NCI-H2196 treated with DMSO at 0.1 percent for 48 hours (cell line): ENCODE results near the gene PLK3.
"Not testable (repeated sequence)": the region's sequence is repeated elsewhere in the genome, so short reads cannot be mapped to it uniquely, and the experiment has no call there.

Experiments used
- DNase-seq: peaks from one replicate; lab custom pipeline; 2025; ENCODE audit not compliant: unreplicated experiment; lab: John Stamatoyannopoulos, UW

PLK3 gene

DNA sequence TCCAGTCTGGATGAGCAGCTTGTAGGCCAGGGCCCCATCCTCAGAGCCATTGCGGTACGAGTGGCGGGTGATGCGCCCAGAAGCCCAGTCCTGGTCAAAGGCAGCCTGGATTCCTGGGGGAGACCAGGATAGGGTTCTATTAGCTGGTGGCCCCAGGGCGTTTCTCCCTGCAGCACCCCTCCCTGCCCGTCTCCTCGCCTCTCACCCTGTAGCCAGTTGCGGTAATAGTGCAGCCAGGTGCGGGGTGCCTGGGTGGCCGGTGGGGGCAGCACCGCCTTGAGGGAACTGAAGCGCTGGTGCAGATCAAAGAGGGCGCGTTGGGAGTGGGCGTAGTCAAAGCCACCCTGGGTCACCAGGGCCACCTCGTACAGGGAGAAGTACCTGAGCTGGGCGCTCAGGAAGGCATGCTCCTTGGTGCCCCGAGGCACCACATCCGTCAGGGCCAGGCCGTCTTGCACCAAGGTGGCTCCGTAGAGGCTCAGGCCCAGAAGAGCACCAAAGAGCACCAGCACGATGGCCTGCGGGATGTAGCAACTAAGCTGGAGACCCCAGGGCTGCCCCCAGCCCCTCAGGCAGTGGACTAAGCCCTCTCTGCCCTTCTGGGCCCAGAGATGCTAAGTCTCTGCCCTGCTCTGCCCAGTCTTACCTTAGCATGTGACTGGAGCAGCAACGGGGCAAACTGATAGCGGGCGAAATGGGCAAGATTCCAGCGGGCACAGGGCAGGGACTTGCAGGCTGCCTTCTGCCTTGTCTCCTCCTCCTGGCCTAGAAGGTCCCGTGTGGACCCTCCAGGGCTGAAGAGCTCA lies 27.2 kb downstream of the PLK3 start:
- no peak for DNase-seq

DNA sequence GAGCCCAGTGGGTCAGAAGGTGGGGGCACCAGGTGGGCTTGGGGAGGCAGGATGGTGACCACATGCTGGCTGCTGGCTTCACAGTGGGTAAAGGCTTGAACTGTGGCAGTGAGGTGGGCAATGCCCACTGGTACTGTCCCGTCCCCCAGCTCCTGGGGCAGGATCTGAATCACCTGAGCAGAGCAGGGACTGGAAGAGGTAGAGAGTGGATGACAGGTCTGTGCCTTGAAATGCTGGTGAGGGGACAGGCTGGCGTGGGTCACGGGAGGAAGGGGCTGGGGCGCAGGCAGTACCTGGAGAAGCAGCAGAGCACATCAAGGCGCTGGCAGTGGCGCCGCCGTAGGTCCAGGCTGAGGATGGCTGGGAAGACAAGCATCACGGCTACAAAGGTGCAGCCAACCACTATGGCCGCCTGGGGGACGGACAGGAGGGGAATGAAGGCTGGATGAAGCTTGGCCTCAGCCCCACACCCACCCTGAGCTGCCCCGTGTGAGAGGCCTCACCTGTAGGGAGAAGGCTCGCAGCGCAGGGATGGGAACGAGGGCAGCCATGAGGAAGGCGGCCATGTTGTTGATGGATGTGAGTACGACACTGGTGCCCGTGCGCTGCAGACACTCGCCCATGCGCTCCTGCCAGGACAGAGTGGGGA lies 27.9 kb downstream of the PLK3 start:
- DNase-seq, result no peak

DNA sequence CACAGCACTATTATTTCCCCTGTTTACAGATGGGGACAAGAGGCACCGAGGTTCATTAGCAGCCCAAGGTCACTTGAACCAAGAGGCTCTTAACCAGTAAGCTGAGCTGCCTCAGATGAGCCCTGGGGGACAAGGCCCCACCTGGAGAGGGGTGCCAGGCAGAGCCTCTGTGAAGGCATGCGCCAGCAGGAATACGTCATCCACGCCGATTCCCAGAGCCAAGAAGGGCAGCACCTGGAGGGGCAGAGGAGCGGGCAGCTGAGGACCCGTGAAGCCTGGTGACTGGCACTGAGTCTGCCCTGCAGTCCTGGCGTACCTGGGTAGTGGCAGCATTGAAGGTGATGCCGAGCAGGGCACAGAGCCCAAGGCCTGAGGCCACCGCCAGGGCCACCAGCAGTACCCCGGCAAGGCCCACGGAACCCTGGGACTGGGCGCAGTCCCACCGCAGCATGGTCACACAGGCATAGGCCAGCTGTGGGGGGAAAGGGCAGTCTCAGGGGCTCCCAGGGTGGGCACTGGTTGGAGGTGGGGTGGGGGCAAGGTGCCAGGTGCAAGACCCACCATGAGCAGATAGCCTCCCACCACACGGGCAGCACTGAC lies 28.8 kb downstream of the PLK3 start:
- no peak for DNase-seq

- DNase-seq, result no peak
Observed at GRCh38 chr1:44829506-44830384, 29.6 kb downstream of the PLK3 start.

- DNase-seq, result no peak
Observed at GRCh38 chr1:44830900-44831304, 30.7 kb downstream of the PLK3 start.

- DNase-seq, result no peak
Observed at GRCh38 chr1:44831516-44831915, 31.3 kb downstream of the PLK3 start.

DNA sequence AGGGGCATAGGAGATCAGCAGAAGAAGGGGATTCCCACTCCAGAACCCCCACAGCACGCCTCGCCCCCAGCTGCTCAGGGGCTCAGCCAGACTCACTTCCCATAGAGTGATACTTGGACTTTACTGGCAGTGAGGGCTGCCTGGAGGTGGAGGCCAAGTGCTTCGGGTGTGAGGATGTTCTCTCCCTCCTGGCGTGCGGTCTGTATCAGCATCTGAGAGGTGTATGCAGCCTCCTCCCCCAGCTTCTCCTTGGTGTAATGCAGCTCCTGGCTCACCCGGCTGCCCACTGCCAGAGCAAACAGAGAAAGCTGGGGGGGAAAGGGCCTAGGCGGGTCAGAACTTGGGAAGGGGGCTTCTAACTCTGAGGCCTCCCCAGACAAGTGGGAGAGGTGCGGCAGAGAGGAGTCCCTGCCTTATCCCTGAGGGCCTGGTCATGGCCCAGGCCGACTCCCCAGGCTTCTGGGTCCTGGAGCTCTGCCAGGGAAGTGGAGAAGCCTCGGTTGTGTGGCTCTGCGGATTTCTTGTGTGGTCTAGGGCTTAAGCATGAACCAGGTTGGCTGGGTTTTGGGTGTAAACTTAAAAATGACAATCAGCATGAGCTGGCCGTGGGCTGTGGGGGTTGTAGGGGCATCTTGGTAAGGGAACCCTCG lies 32.0 kb downstream of the PLK3 start:
- DNase-seq, result no peak

GRCh38 chr1:44834328-44834727 lies 34.2 kb downstream of the PLK3 start:
- no peak for DNase-seq

DNA sequence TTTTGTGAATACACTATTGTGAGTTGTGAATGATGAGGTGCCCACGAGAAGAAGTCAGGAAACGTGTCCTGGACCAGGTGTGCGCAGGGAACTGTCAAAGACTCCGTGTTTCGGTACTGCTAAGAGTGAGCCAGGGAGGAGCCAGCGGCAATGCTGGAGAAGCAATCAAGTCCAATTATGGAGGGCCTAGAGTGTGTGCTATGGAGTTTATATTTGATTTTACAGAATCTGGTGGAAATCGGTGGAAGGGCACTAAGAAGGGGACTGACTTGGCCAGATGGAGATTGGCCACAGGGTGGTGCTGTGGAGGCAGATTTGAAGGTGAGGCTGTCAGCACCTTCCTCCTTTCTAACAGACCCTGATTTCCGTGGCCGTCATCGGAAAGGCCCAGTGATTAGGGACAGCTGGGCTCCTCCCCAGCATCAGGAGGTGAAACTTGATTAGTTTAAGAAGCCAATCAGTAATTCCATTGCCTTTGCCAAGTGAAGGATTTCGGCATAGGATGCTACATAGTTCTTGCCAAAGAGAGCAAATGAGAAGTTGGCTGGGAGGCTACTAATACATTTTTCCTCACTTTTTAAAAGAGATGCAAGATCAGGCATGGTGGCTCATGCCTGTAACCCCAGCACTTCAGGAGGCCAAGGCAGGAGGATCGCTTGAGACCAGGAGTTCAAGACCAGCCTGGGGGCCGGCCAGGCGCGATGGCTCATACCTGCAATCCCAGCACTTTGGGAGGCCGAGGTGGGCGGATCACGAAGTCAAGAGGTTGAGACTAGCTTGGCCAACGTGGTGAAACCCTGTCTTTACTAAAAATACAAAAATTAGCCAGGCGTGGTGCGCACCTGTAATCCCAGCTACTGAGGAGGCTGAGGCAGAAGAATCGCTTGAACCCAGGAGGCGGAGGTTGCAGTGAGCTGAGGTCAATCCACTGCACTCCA lies 35.8 kb downstream of the PLK3 start:
- peak; percentile 61 for DNase-seq

DNA sequence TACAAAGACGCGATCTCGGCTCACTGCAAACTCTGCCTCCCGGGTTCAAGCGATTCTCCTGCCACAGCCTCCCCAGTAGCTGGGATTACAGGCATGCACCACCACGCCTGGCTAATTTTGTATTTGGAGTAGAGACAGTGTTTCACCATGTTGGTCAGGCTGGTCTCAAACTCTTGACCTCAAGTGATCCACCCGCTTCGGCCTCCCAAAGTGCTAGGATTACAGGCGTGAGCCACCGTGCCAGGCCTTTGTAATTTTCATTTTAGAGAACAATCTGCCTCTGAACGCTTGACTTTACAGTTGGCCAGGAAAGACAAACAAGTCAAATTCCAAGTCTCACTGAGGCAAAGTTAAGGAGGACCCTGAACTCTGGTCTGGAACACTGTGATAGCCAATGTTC lies 38.1 kb downstream of the PLK3 start:
- DNase-seq, result not testable (repeated sequence)

DNA sequence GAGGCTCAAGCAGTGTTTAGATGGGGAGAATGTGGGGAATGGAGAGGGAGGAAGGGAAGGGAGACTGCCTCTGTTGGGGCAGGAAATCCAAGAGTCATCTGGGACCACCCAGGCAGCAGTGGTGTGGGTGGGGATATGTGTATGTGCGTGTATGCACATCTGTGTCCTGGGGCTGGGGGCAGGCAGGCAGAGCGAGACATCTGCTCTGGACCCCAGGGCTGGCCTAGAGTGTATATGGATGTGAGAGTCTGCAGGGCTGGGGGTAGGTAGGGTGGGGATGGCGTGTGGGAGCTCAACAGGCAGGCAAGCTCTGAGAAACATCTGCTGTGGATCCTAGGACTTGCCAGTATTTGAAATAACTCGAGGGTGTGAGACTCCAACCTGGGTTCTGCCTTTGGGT lies 39.4 kb downstream of the PLK3 start:
- no peak for DNase-seq

DNA sequence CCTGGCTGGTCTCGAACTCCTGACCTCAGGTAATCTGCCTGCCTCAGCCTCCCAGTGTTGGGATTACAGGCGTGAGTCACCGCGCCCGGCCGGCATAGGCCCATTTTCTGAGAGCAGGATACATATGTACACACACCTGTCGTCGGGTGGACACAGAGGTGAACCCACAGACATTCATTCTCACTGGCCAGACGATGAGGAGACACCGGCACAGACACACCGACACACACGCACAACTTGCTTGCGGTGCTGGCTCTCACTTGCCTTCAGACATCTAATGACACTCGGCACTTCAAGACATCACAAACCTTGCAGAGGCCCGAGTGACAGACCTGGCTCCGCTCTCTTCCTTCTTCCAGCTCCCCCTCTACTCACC lies 42.3 kb downstream of the PLK3 start:
- DNase-seq, result no peak

- no peak for DNase-seq
Observed at GRCh38 chr1:44842862-44843655, 42.9 kb downstream of the PLK3 start, which contains the start of gene PTCH2. Gene PTCH2, minus strand, starts transcription at chr1:44843253. Its CDS starts 321 bp downstream, at chr1:44842932.

- no peak for DNase-seq
Observed at GRCh38 chr1:44846985-44847384, 46.8 kb downstream of the PLK3 start.

DNA sequence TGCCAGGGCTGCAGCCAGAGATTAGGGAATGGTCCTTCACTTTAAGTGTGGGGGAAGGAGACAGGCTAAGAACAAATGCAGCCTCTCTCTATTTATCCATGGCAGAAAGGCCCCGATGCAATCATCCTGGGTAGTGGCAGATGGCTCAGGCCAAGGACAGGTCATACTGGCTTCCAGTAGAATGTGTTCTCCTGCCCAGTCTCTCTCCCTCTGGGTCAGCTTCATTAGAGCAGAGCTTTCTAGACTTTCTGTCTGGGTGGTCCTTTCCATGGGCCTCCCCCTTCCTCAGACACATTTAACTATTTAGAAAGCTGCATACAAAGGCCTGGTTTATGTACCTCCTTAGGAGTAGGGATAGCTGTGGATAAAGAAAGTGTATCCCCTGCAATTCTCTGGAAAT lies 47.7 kb downstream of the PLK3 start:
- DNase-seq, result no peak

GRCh38 chr1:44848456-44849181 lies 48.4 kb downstream of the PLK3 start:
- no peak for DNase-seq

DNA sequence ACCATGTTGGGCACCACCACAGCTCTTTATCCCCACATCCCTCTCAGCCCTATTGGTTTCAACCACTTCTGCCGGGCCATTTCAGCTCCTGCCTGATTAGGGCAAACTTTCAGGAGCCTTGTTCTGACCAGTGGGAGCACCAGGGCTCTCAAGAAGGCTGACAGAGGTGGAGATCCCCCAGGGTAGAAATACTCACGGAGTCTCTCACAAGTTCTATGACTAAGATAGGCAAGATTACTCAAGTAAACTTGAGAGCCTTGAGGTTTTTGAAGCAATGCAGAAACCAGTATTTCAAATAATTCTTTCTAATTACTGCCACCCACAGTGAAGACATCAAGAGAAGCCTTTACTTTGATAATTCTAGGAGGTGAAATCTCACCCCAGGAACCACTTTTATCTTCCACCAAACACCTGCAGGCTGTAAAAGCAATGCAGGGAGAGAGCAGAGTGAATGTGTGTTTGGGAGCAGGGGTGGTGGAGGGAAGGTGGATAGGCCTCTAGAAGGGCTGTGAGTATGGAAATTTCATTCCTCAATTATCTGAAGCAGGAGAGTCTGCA lies 49.5 kb downstream of the PLK3 start:
- DNase-seq, result no peak

DNA sequence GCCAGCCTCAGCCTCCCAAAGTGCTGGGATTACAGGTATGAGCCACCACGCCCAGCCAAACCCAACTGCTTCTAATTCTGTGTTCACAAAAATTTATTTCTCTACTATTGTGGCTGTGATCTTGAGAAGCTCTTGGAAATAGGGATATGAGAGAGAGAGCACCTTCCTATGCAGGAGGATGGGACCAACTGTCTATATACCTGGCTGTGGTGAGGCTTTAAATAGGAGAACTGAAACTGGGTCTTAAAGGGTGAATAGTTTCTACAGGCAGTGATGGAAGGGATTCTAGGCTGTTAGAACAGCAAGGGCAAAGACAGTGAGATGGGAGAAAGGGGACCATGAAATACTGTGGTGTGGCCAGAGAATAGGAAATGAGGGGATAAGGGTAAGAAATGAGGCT lies 51.1 kb downstream of the PLK3 start:
- DNase-seq, result no peak
